HUES48 (cell line): ENCODE results near the gene GJA5.

Source experiments
- H3K27ac ChIP-seq: one replicate; pipeline ENCODE4 v1.7.0; 2013; ENCODE audit warnings: low read depth, low read length, inconsistent platforms
- H3K27me3 ChIP-seq: 2 replicates; pipeline ENCODE4 v1.6.1; 2013; ENCODE audit warnings: mild to moderate bottlenecking, low read length; ENCODE audit not compliant: control insufficient read depth, insufficient read depth
- H3K36me3 ChIP-seq: 2 replicates; pipeline ENCODE4 v1.6.1; 2013; ENCODE audit warnings: low read length; ENCODE audit not compliant: control insufficient read depth, insufficient read depth
- H3K4me1 ChIP-seq: 2 replicates; pipeline ENCODE4 v1.6.1; 2013; ENCODE audit warnings: mild to moderate bottlenecking, low read length; ENCODE audit not compliant: control insufficient read depth, insufficient read depth
- H3K4me3 ChIP-seq: 2 replicates; pipeline ENCODE4 v1.5.1; 2013; ENCODE audit warnings: mild to moderate bottlenecking, low read depth, low read length
- H3K9ac ChIP-seq: 2 replicates; pipeline ENCODE4 v1.6.1; 2013; ENCODE audit warnings: mild to moderate bottlenecking, low read depth, low read length, moderate library complexity
- H3K9me3 ChIP-seq: 2 replicates; pipeline ENCODE4 v1.6.1; 2013; ENCODE audit warnings: low read length; ENCODE audit not compliant: control insufficient read depth, insufficient read depth

GJA5 gene

GRCh38 chr1:147726168-147726567 is 34.2 kb downstream of the GJA5 start:
- Histone ChIP-seq H3K9ac (no peak overlapping the region), H3K9me3 (no peaks in the 10 kb centered on the region), H3K27me3 (no peaks in the 10 kb centered on the region), H3K4me3 (no peak overlapping the region), H3K27ac (no peak overlapping the region), H3K36me3 (no peaks in the 10 kb centered on the region), H3K4me1 (peaks cover 16% of the 10 kb centered on the region)

- Histone ChIP-seq H3K27ac (no peak overlapping the region), H3K9ac (no peak overlapping the region), H3K4me1 (peaks cover 16% of the 10 kb centered on the region), H3K4me3 (no peak overlapping the region), H3K27me3 (no peaks in the 10 kb centered on the region), H3K9me3 (no peaks in the 10 kb centered on the region), H3K36me3 (no peaks in the 10 kb centered on the region)
These were observed 34.7 kb downstream of the GJA5 start for GRCh38 chr1:147725685-147726084.

- H3K9ac ChIP-seq: no peak overlapping the region
- peaks cover 6% of the 10 kb centered on the region; the same call in 1 of the 2 replicates for H3K9me3 ChIP-seq
- H3K4me1 ChIP-seq: peaks cover 16% of the 10 kb centered on the region
- no peaks in the 10 kb centered on the region for H3K36me3 ChIP-seq
- no peaks in the 10 kb centered on the region for H3K27me3 ChIP-seq
- H3K4me3 ChIP-seq: no peak overlapping the region
- H3K27ac ChIP-seq: no peak overlapping the region
These were observed 36.6 kb downstream of the GJA5 start for GRCh38 chr1:147723691-147724323.

GRCh38 chr1:147722124-147722523 is 38.3 kb downstream of the GJA5 start:
- Histone ChIP-seq H3K36me3 (no peaks in the 10 kb centered on the region), H3K9me3 (peaks cover 7% of the 10 kb centered on the region; the same call in 1 of the 2 replicates), H3K4me3 (no peak overlapping the region), H3K27ac (no peak overlapping the region), H3K4me1 (peaks cover 16% of the 10 kb centered on the region), H3K9ac (no peak overlapping the region), H3K27me3 (no peaks in the 10 kb centered on the region)

GRCh38 chr1:147721716-147722115 is 38.7 kb downstream of the GJA5 start:
- Histone ChIP-seq H3K9ac (no peak overlapping the region), H3K9me3 (peaks cover 7% of the 10 kb centered on the region; the same call in 1 of the 2 replicates), H3K36me3 (no peaks in the 10 kb centered on the region), H3K4me3 (no peak overlapping the region), H3K4me1 (peaks cover 15% of the 10 kb centered on the region), H3K27me3 (no peaks in the 10 kb centered on the region), H3K27ac (no peak overlapping the region)

- H3K27ac ChIP-seq: no peak overlapping the region
- H3K4me1 ChIP-seq: peaks cover 6% of the 10 kb centered on the region; the same call in 1 of the 2 replicates
- peaks cover 7% of the 10 kb centered on the region; the same call in 1 of the 2 replicates for H3K9me3 ChIP-seq
- H3K36me3 ChIP-seq: no peaks in the 10 kb centered on the region
- H3K9ac ChIP-seq: no peak overlapping the region
- H3K4me3 ChIP-seq: no peak overlapping the region
- H3K27me3 ChIP-seq: no peaks in the 10 kb centered on the region
These were observed 39.8 kb downstream of the GJA5 start for GRCh38 chr1:147720557-147720956.

GRCh38 chr1:147719711-147720225 is 40.6 kb downstream of the GJA5 start:
- H3K9ac ChIP-seq: no peak overlapping the region
- H3K27ac ChIP-seq: no peak overlapping the region
- peaks cover 6% of the 10 kb centered on the region; the same call in 1 of the 2 replicates for H3K4me1 ChIP-seq
- no peak overlapping the region for H3K4me3 ChIP-seq
- H3K36me3 ChIP-seq: no peaks in the 10 kb centered on the region
- H3K9me3 ChIP-seq: peaks cover 7% of the 10 kb centered on the region; the same call in 1 of the 2 replicates
- H3K27me3 ChIP-seq: no peaks in the 10 kb centered on the region

- no peak overlapping the region for H3K27ac ChIP-seq
- H3K27me3 ChIP-seq: no peaks in the 10 kb centered on the region; the same call in 1 of the 2 replicates
- H3K4me3 ChIP-seq: no peak overlapping the region
- H3K36me3 ChIP-seq: no peaks in the 10 kb centered on the region
- peaks cover 6% of the 10 kb centered on the region; the same call in 1 of the 2 replicates for H3K4me1 ChIP-seq
- peaks cover 7% of the 10 kb centered on the region; the same call in 1 of the 2 replicates for H3K9me3 ChIP-seq
- H3K9ac ChIP-seq: no peak overlapping the region
These were observed 41.2 kb downstream of the GJA5 start for GRCh38 chr1:147719029-147719698.

GRCh38 chr1:147717706-147718097 is 42.7 kb downstream of the GJA5 start:
- no peak overlapping the region for H3K4me3 ChIP-seq
- H3K4me1 ChIP-seq: peaks cover 6% of the 10 kb centered on the region; the same call in 1 of the 2 replicates
- no peaks in the 10 kb centered on the region; the same call in 1 of the 2 replicates for H3K27me3 ChIP-seq
- H3K36me3 ChIP-seq: no peaks in the 10 kb centered on the region
- peaks cover 7% of the 10 kb centered on the region; the same call in 1 of the 2 replicates for H3K9me3 ChIP-seq
- H3K9ac ChIP-seq: no peak overlapping the region
- no peak overlapping the region for H3K27ac ChIP-seq

GRCh38 chr1:147717051-147717705 is 43.2 kb downstream of the GJA5 start:
- no peak overlapping the region for H3K4me3 ChIP-seq
- no peaks in the 10 kb centered on the region; the same call in 1 of the 2 replicates for H3K27me3 ChIP-seq
- no peaks in the 10 kb centered on the region for H3K36me3 ChIP-seq
- no peak overlapping the region for H3K27ac ChIP-seq
- no peak overlapping the region for H3K9ac ChIP-seq
- H3K9me3 ChIP-seq: peaks cover 7% of the 10 kb centered on the region; the same call in 1 of the 2 replicates
- H3K4me1 ChIP-seq: peaks cover 5% of the 10 kb centered on the region; the same call in 1 of the 2 replicates
